GM23338 (cell line): ENCODE results near the gene ABCD3. TPM values are rescaled to one million over a fixed set of nuclear protein-coding genes. Genes with fewer than 3 reads are reported as not detected.

Source experiments
- ATAC-seq: fragments of 200-7000 bp; cut with Tn5 transposase; 3 replicates; pipeline ENCODE4 v1.9.1; 2020
- DNase-seq: peaks from one replicate; pipeline ENCODE4 v3.0.0-alpha.2; 2015; ENCODE audit warnings: low spot score
- H2AFZ ChIP-seq: fragments of 200-600 bp; sonication (generic); 2 replicates; pipeline ENCODE4 v1.8.0; 2016; ENCODE audit warnings: antibody characterized with exemption, mild to moderate bottlenecking, moderate library complexity
- H3F3A ChIP-seq: fragments of 200-600 bp; sonication (generic); replicated peaks from 2 replicates; pipeline ENCODE4 v1.8.0; 2017; ENCODE audit warnings: antibody characterized with exemption, mixed run types, low read depth
- H3K27ac ChIP-seq: fragments of 200-600 bp; sonication (generic); 2 replicates; pipeline ENCODE4 v1.6.1; 2016; ENCODE audit warnings: low read depth
- H3K27me3 ChIP-seq: fragments of 200-600 bp; sonication (generic); 2 replicates; pipeline ENCODE4 v1.8.0; 2016; ENCODE audit warnings: mild to moderate bottlenecking, mixed run types, moderate library complexity; ENCODE audit not compliant: insufficient read depth
- H3K36me3 ChIP-seq: fragments of 200-600 bp; sonication (generic); 2 replicates; pipeline ENCODE4 v1.8.0; 2016; ENCODE audit warnings: mild to moderate bottlenecking; ENCODE audit not compliant: insufficient read depth
- H3K4me1 ChIP-seq: fragments of 200-600 bp; sonication (generic); 2 replicates; pipeline ENCODE4 v1.8.0; 2016; ENCODE audit warnings: mild to moderate bottlenecking, moderate library complexity; ENCODE audit not compliant: insufficient read depth
- H3K4me2 ChIP-seq: fragments of 200-600 bp; sonication (generic); 2 replicates; pipeline ENCODE4 v1.7.1; 2017; ENCODE audit warnings: mixed run types
- H3K4me3 ChIP-seq: fragments of 200-600 bp; sonication (generic); 2 replicates; pipeline ENCODE4 v1.6.1; 2016; ENCODE audit warnings: mixed run types
- H3K79me2 ChIP-seq: fragments of 200-600 bp; sonication (generic); replicated peaks from 2 replicates; pipeline ENCODE4 v1.8.0; 2017; ENCODE audit warnings: mild to moderate bottlenecking; ENCODE audit not compliant: insufficient read depth
- H3K9me2 ChIP-seq: fragments of 200-600 bp; sonication (generic); 2 replicates; pipeline ENCODE4 v1.8.0; 2017; ENCODE audit not compliant: insufficient read depth
- H4K20me1 ChIP-seq: fragments of 200-600 bp; sonication (generic); replicated peaks from 2 replicates; pipeline ENCODE4 v1.8.0; 2017; ENCODE audit warnings: mild to moderate bottlenecking; ENCODE audit not compliant: insufficient read depth
- H3K27ac Mint-ChIP-seq: 2 replicates; pipeline ENCODE4 v1.8.0; 2020; ENCODE audit warnings: inconsistent platforms, mild to moderate bottlenecking, moderate library complexity, mixed read lengths
- H3K27me3 Mint-ChIP-seq: 3 replicates; pipeline ENCODE4 v1.8.0; 2022; ENCODE audit warnings: low read depth, mild to moderate bottlenecking, moderate library complexity, mixed read lengths, inconsistent platforms; ENCODE audit not compliant: insufficient read depth, poor library complexity
- H3K36me3 Mint-ChIP-seq: 3 replicates; pipeline ENCODE4 v1.8.0; 2021; ENCODE audit warnings: low read depth, mild to moderate bottlenecking, inconsistent platforms, moderate library complexity, mixed read lengths
- H3K4me1 Mint-ChIP-seq: 3 replicates; pipeline ENCODE4 v1.8.0; 2020; ENCODE audit warnings: mild to moderate bottlenecking, inconsistent platforms, mixed read lengths
- H3K4me3 Mint-ChIP-seq: 3 replicates; pipeline ENCODE4 v1.8.0; 2021; ENCODE audit warnings: moderate library complexity, mild to moderate bottlenecking, inconsistent platforms, mixed read lengths
- H3K9me3 Mint-ChIP-seq: 3 replicates; pipeline ENCODE4 v1.8.0; 2020; ENCODE audit warnings: moderate library complexity, mild to moderate bottlenecking, inconsistent platforms, mixed read lengths
- CREB1 ChIP-seq: fragments of 250-450 bp; sonication (Bioruptor Pico); IDR thresholded peaks from 2 replicates; pipeline ENCODE4 v1.5.0; 2020; ENCODE audit warnings: low read depth, mild to moderate bottlenecking, moderate library complexity
- CTCF ChIP-seq, 2 experiments: fragments of 200-600 bp in 1 of 2; sonication (generic) in 1 of 2; conservative IDR thresholded peaks; 2 replicates each; pipeline versions ENCODE4 v1.5.1 to v1.6.1; 2016 to 2017; ENCODE audit warnings: antibody characterized with exemption in 2 of 2, low read depth in 2 of 2, mild to moderate bottlenecking in 2 of 2, moderate library complexity in 1 of 2
- ETS1 ChIP-seq: IDR thresholded peaks from 2 replicates; pipeline ENCODE4 v1.6.1; 2016; ENCODE audit warnings: antibody characterized with exemption
- EZH2phosphoT487 ChIP-seq: fragments of 200-600 bp; sonication (generic); IDR thresholded peaks from one replicate; pipeline ENCODE4 v1.8.1; 2018; ENCODE audit warnings: antibody characterized with exemption; ENCODE audit not compliant: unreplicated experiment
- POLR2AphosphoS5 ChIP-seq: IDR thresholded peaks from 2 replicates; pipeline ENCODE4 v1.6.1; 2016; ENCODE audit warnings: antibody characterized with exemption, low read depth
- ZNF114 ChIP-seq: fragments of 250-450 bp; sonication (Bioruptor Pico); IDR thresholded peaks from 2 replicates; pipeline ENCODE4 v1.5.0; 2020; ENCODE audit warnings: mild to moderate bottlenecking, moderate library complexity
- ZNF462 ChIP-seq: fragments of 250-450 bp; sonication (Bioruptor Pico); IDR thresholded peaks from 2 replicates; pipeline ENCODE4 v1.5.0; 2020; ENCODE audit warnings: mild to moderate bottlenecking, moderate library complexity
- polyA plus RNA-seq: library from polyadenylated mRNA; unstranded; fragments of >200 nt; fragmentation: Nextera tagmentation; extraction: Ambion mirVana; gene quantifications from 2 replicates; pipeline ENCODE4 v1.2.1, GENCODE V29; 2016
- total RNA-seq: library from RNA; depleted of rRNA; stranded (reverse); fragments of >200 nt; shearing (Covaris generic); gene quantifications from 2 replicates; pipeline ENCODE4 v1.2.3, GENCODE V29; 2014

ABCD3 gene
- total and polyA plus RNA-seq, 2 experiments from 2014 or later, result 12.3 to 24.0 TPM

DNA sequence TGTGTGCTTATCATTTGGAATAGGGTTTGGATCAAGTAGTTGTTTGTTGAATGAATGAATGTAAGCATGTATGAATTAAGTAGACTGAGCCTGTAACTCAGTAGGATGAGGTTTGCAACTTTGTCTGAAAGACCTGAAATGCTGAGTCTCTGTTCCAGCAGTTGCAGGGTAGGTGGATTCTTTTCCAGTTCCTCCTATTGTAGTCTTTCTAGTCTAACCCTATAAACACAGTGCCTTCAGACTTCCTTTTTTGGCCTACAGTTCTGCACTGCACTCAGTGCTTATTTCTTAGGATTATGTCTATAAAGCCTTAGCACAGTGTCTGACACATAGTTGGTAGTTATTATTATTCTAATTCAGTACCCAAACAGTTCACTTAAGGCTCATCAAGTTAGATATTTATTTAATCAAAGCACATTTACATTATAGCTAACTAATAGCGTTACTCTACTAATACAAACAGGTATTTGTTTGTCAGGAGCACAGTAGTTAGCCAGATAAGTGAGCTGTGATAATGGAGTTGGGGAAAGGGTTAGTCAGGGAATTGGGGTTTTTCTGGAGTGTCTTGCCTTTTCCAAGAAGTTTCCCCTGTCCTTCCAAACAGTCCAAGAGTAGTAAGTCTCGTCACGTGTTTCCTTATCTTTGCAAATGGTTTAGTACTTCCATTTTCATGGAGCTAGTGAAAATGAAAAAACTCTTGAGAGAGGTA lies 45.0 kb downstream of the ABCD3 start:
- no peak overlapping the region for H3K27ac ChIP-seq
- H4K20me1 ChIP-seq, result no peaks in the 10 kb centered on the region
- Mint-ChIP-seq H3K4me3 (no peak overlapping the region), H3K27me3 (no peaks in the 10 kb centered on the region), H3K36me3 (peaks cover 28% of the 10 kb centered on the region), H3K4me1 (no peaks in the 10 kb centered on the region), H3K27ac (no peak overlapping the region), H3K9me3 (peaks cover 9% of the 10 kb centered on the region; the same call in 1 of the 3 replicates)
- no peak for ATAC-seq
- TF ChIP-seq ZNF462 (CRISPR knock-in tag) (no peak), CTCF (conservative IDR thresholded peaks at IDR 0.05; ENCODE audit: low read depth in 2 of 2) (no peak), POLR2AphosphoS5 (no peak), ETS1 (no peak), ZNF114 (no peak), CREB1 (CRISPR knock-in tag) (no peak), EZH2phosphoT487 (no peak)
- DNase-seq, result no peak
- no peak overlapping the region for H3K4me2 ChIP-seq
- no peaks in the 10 kb centered on the region for H3K36me3 ChIP-seq
- H2AFZ ChIP-seq, result no peak overlapping the region
- no peak overlapping the region for H3K4me3 ChIP-seq
- no peaks in the 10 kb centered on the region for H3K9me2 ChIP-seq
- no peaks in the 10 kb centered on the region for H3F3A ChIP-seq
- H3K4me1 ChIP-seq, result no peaks in the 10 kb centered on the region
- no peaks in the 10 kb centered on the region for H3K27me3 ChIP-seq
- peaks cover 4% of the 10 kb centered on the region; the same call in 1 of the 2 replicates for H3K79me2 ChIP-seq
